ENCODE results near the gene ARL6. TPM values are rescaled to one million over a fixed set of nuclear protein-coding genes. Genes with fewer than 3 reads are reported as not detected.

The ARL6 gene
- total RNA-seq, 1 experiment from 2014 or later = 7.1 TPM

GRCh38 chr3:97742036-97742435 is 22.5 kb upstream of the ARL6 start:
- H4K8ac ChIP-seq (replicated peaks; ENCODE audit: insufficient read length, low read depth, low read length) = no peak overlapping the region
- H2AK5ac ChIP-seq (ENCODE audit: insufficient read length, low read length) = no peak overlapping the region
- no peaks in the 10 kb centered on the region for H3K79me1 ChIP-seq (ENCODE audit: insufficient read depth, low read depth, low read length, poor library complexity, severe bottlenecking)
- Mint-ChIP-seq H3K9me3 (no peaks in the 10 kb centered on the region), H3K27ac (no peak overlapping the region), H3K4me3 (no peak overlapping the region), H3K36me3 (ENCODE audit: insufficient read depth in 1 of 3, low read depth in 3 of 3) (no peaks in the 10 kb centered on the region), H3K27me3 (ENCODE audit: low read depth) (no peaks in the 10 kb centered on the region), H3K4me1 (peaks cover 4 to 8% of the 10 kb centered on the region in 2 experiments)
- no peak overlapping the region for H2BK5ac ChIP-seq (ENCODE audit: insufficient read length, low read length)
- H2BK120ac ChIP-seq (ENCODE audit: low read depth, low read length, poor library complexity, severe bottlenecking) = no peak overlapping the region
- no peak overlapping the region for H3K9ac ChIP-seq (ENCODE audit: extremely low read depth, insufficient read length, low read length)
- no peak for DNase-seq
- H3K9me3 ChIP-seq (ENCODE audit: control insufficient read depth, low read depth, low read length) = no peaks in the 10 kb centered on the region
- H3K23ac ChIP-seq (ENCODE audit: insufficient read length, low read depth, low read length) = no peak overlapping the region
- H3K18ac ChIP-seq (ENCODE audit: insufficient read length, low read depth, low read length) = no peak overlapping the region
- H2BK15ac ChIP-seq (ENCODE audit: low read depth, low read length) = no peak overlapping the region
- no peak overlapping the region for H4K5ac ChIP-seq (ENCODE audit: insufficient read length, low read depth, low read length)
- H4K91ac ChIP-seq (ENCODE audit: insufficient read length, low read depth, low read length) = no peak overlapping the region
- H3K27ac ChIP-seq (ENCODE audit: insufficient read length, low read depth, low read length) = no peak overlapping the region
- no peak overlapping the region for H3K14ac ChIP-seq (ENCODE audit: insufficient read depth, low read length)
- TF ChIP-seq CTCF (conservative IDR thresholded peaks at IDR 0.05) = no peak
- no peaks in the 10 kb centered on the region for H3K4me1 ChIP-seq (ENCODE audit: insufficient read depth, low read length)
- no peaks in the 10 kb centered on the region for H3K23me2 ChIP-seq (ENCODE audit: insufficient read length, low read depth, low read length, poor library complexity, severe bottlenecking)
- H3T11ph ChIP-seq (ENCODE audit: low read length) = no peak overlapping the region
- H2BK20ac ChIP-seq (ENCODE audit: low read depth, low read length, poor library complexity, severe bottlenecking) = no peak overlapping the region
- no peak overlapping the region for H3K4ac ChIP-seq (ENCODE audit: low read depth, low read length)
- H2BK12ac ChIP-seq (ENCODE audit: insufficient read length, low read depth, low read length) = no peak overlapping the region
- no peak overlapping the region for H2AFZ ChIP-seq (ENCODE audit: low read length)
- no peaks in the 10 kb centered on the region for H4K20me1 ChIP-seq (ENCODE audit: control insufficient read depth, insufficient read depth, insufficient read length)
- H3K27me3 ChIP-seq (ENCODE audit: insufficient read depth, low read length) = no peaks in the 10 kb centered on the region
- no peaks in the 10 kb centered on the region for H3K79me2 ChIP-seq (ENCODE audit: insufficient read depth, low read length)
- no CpG with 5 or more reads among the region's 3 CpGs for WGBS (ENCODE audit: extremely low coverage, insufficient read length, low lambda C conversion rate)
- H3K56ac ChIP-seq (ENCODE audit: insufficient read length, low read depth, low read length) = no peak overlapping the region
- no peak overlapping the region for H3K4me2 ChIP-seq (ENCODE audit: insufficient read depth, insufficient read length, low read length)
